Measurements from ENCODE around the gene OSBPL3.

GRCh38 chr7:24882989-24883621, 96.9 kb downstream of the OSBPL3 start:
- TF ChIP-seq CTCF (IDR thresholded peaks at IDR 0.05) (no peak), EZH2 (IDR thresholded peaks at IDR 0.05; ENCODE audit: borderline replicate concordance, insufficient read depth, low read depth, low read length, poor library complexity, severe bottlenecking) (no peak)

Data from B cell (primary cell).